AG04450 (cell line): ENCODE results near the gene SELENON. TPM values are rescaled to one million over a fixed set of nuclear protein-coding genes. Genes with fewer than 3 reads are reported as not detected.

Experiments
- CTCF ChIA-PET: fragments of 300-600, 350-600 bp; formaldehyde crosslinking; extraction: SDS; loops from one replicate; lab custom pipeline; 2022; ENCODE audit warnings: antibody characterized with exemption, inconsistent platforms; lab: Charles Lee
- POLR2A ChIA-PET: fragments of 350-600 bp; formaldehyde crosslinking; extraction: SDS; loops from one replicate; lab custom pipeline; 2021; ENCODE audit warnings: antibody characterized with exemption, inconsistent platforms; lab: Yijun Ruan, JAX
- DNase-seq: peaks from one replicate; pipeline ENCODE4 v3.0.0-alpha.2; 2011; ENCODE audit warnings: low read depth, low spot score
- H3K27ac ChIP-seq: one replicate; pipeline ENCODE4 v1.5.1; 2012; ENCODE audit warnings: low read depth, low read length, control low read depth
- H3K27me3 ChIP-seq: one replicate; pipeline ENCODE4 v1.6.0; 2012; ENCODE audit warnings: low read length; ENCODE audit not compliant: control insufficient read depth, insufficient read depth
- H3K4me3 ChIP-seq: 2 replicates; pipeline ENCODE4 v1.5.1; 2011; ENCODE audit warnings: mild to moderate bottlenecking, low read depth, low read length, control low read depth
- H3K9me3 ChIP-seq: 2 replicates; pipeline ENCODE4 v1.5.1; 2012; ENCODE audit warnings: low read length; ENCODE audit not compliant: control insufficient read depth, insufficient read depth
- polyA plus RNA-seq: library from polyadenylated mRNA; depleted of rRNA; stranded (reverse); fragments of >200 nt; gene quantifications from 2 replicates; pipeline ENCODE4 v1.2.3, GENCODE V29; 2011
- TF ChIP-seq, protein P1 (sequence below): IDR thresholded peaks from 2 replicates; pipeline ENCODE4 v1.5.1; 2011; ENCODE audit warnings: low read depth, low read length, control low read depth, inconsistent platforms

SELENON gene
- polyA plus RNA-seq, 1 experiment, result 36.3 TPM

DNA sequence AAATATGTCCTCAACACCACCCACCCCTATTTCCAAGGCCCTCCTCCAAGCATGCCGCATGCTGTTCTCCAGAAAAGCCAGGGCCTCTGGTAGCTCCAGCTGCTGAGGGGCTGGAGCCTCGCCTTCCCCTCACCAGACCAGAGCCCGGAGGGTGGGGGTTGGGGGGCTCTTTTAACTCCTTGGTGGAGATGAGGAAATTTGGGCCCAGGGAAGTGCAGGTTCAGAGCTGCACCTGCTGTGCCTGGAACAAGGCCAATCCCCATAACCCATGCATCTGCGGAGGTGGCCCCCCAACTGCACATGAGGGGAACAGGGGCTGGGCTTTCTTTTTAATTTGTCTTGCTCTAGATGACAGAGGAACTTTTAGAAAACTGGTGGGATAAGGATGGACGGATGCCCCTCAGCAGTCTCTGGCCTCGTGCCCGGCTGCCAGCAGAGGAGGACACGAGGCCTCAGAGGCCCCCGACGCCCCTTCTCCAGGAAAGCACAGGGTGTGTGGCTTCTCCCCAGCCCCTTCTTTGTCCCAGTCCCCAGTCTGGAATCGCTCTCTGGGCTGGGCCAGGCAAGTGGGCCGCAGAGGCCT is 550 bp upstream of the SELENON start:
- Histone ChIP-seq H3K27me3 (no peaks in the 10 kb centered on the region), H3K9me3 (no peaks in the 10 kb centered on the region), H3K27ac (peak overlapping the region; percentile 31), H3K4me3 (peak overlapping the region; percentile 58)
- TF ChIP-seq, protein P1, sequence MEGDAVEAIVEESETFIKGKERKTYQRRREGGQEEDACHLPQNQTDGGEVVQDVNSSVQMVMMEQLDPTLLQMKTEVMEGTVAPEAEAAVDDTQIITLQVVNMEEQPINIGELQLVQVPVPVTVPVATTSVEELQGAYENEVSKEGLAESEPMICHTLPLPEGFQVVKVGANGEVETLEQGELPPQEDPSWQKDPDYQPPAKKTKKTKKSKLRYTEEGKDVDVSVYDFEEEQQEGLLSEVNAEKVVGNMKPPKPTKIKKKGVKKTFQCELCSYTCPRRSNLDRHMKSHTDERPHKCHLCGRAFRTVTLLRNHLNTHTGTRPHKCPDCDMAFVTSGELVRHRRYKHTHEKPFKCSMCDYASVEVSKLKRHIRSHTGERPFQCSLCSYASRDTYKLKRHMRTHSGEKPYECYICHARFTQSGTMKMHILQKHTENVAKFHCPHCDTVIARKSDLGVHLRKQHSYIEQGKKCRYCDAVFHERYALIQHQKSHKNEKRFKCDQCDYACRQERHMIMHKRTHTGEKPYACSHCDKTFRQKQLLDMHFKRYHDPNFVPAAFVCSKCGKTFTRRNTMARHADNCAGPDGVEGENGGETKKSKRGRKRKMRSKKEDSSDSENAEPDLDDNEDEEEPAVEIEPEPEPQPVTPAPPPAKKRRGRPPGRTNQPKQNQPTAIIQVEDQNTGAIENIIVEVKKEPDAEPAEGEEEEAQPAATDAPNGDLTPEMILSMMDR, result no peak
- DNase-seq, result no peak
- POLR2A ChIA-PET, result no interaction called here
- CTCF ChIA-PET, result interaction anchor here (0.7 to 5.4 kb wide), 3 partner anchors 12 to 312 kb away, joined by 3 to 74 read pairs (median 10); no protein-coding TSS in a partner anchor

DNA sequence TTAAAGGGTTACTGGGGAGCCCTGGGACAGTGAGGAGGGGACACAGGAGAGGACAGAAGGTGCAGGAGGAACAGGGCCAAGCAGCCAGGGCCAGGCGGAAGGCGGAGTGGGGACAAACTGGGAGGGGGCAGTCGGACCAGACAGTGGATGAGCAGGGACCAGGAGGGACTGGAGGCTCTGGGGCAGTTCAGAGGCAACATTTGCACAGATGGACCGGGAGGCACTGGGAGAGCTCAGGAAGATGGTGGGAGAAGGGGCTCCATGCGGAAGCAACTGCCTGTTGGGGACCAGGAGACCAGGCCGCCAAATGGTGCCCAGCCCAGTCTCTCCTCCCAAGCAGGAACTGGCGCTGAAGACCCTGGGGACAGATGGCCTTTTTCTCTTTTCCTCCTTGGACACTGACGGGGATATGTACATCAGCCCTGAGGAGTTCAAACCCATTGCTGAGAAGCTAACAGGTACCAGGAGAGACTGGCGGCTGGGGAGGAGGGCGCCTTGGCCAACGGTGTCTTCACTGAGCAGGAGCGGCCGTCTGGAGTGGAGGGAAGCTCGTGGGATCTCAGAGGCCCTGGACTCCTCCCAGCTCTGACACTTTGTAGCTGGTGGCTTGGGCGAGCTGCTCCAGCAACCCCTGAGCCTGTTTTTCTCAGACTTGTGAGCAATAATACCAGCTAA is 847 bp downstream of the SELENON start:
- CTCF ChIA-PET, result interaction anchor here (0.5 to 5.4 kb wide), 3 partner anchors 182 to 255 kb away, joined by 3 to 74 read pairs (median 4); no protein-coding TSS in a partner anchor
- Histone ChIP-seq H3K27me3 (no peaks in the 10 kb centered on the region), H3K4me3 (peak overlapping the region; percentile 75), H3K27ac (no peak overlapping the region), H3K9me3 (no peaks in the 10 kb centered on the region)
- POLR2A ChIA-PET, result interaction anchor here (0.6 to 0.9 kb wide), 2 partner anchors 12 to 372 kb away, joined by 3 to 9 read pairs; no protein-coding TSS in a partner anchor
- TF ChIP-seq, protein P1, result no peak
- DNase-seq, result no peak

GRCh38 chr1:25802915-25803314 is 2.9 kb downstream of the SELENON start:
- Histone ChIP-seq H3K4me3 (no peak overlapping the region), H3K27ac (no peak overlapping the region), H3K9me3 (no peaks in the 10 kb centered on the region; the same call in 1 of the 2 replicates), H3K27me3 (no peaks in the 10 kb centered on the region)
- ChIA-PET POLR2A (no interaction called here), CTCF (interaction anchor here (1.3 to 1.5 kb wide), 2 partner anchors 9 to 194 kb away, joined by 7 read pairs; no protein-coding TSS in a partner anchor)
- DNase-seq, result no peak
- TF ChIP-seq, protein P1, result no peak

DNA sequence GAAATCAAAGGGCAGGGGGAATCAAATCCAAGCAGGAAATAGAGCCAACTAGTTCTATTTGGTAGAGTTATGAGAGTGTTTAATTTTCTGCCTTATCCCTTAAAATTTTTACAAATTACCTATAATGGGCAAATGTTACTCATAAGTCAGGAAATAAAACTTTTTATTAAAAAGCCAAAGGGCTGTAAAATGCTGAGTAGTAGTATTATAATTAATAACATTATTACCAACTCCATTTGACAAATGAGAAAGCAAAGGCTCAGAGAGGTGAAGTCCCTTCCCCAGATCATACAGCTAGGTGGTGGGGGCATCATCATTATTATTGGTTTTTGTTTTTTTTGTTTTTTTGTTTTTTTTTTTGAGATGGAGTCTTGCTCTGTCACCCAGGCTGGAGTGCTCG is 3.4 kb downstream of the SELENON start:
- no peaks in the 10 kb centered on the region for H3K27me3 ChIP-seq
- TF ChIP-seq, protein P1, result no peak
- POLR2A ChIA-PET, result no interaction called here
- CTCF ChIA-PET, result interaction anchor here (1.3 to 1.5 kb wide), 2 partner anchors 9 to 194 kb away, joined by 7 read pairs; no protein-coding TSS in a partner anchor
- no peak for DNase-seq
- H3K9me3 ChIP-seq, result no peaks in the 10 kb centered on the region; the same call in 1 of the 2 replicates
- H3K4me3 ChIP-seq, result no peak overlapping the region
- no peak overlapping the region for H3K27ac ChIP-seq
